Measurements from ENCODE around the gene LCMT1. TPM values are rescaled to one million over a fixed set of nuclear protein-coding genes. Genes with fewer than 3 reads are reported as not detected.
"Not testable (repeated sequence)": the region's sequence is repeated elsewhere in the genome, so short reads cannot be mapped to it uniquely, and the experiment has no call there.

LCMT1 gene
- 47.3 TPM for polyA plus RNA-seq (2013, experiment 1 of 2)
- polyA plus RNA-seq (2013, experiment 2 of 2): 47.3 TPM

DNA sequence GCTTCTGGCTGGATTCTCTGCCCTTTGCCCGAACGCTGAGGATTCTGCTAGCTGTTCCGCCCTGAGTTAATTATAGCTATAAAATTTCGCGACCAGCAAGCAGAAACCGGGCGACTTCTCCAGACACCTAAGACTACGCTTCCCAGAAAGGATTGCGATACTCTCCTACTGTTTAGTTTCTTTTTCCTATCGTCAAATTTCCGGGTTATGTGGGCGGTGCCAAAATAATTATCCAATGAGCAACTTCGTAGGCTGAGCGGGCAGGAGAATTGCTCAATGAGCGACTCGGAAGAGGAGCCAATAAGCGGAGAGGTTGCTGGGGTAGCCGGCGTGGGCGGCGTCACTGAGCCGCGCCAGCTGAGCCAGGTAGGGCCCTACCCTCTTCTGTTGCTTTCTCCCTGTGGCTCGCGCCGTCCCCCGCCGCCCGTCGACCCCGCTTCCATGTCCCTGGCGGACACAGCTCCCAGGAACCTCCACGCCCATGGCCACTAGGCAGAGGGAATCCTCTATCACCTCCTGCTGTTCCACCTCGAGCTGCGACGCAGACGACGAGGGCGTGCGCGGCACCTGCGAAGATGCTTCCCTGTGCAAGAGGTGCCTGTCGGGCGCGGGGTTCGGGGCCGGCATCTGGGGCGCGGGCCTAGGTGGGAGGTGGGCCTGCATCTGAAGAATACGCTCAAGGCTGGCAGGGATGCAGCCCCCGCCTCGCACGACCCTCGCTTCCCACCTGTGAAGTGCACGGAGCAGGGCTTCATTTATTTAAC lies at the start of gene LCMT1:
LCMT1 (plus strand) TSS at position 340 of the 764 bp plus-strand sequence; CDS start at position 482, 142 bp downstream.
- H3K4me3 ChIP-seq (ENCODE audit: extremely low read depth, insufficient read depth, low read length, poor library complexity, severe bottlenecking): peak within 1 kb of the TSS; percentile 92
- no peaks in the 10 kb centered on the region for H3K9me3 ChIP-seq (ENCODE audit: control insufficient read depth, low read length)
- WGBS, 2 experiments (ENCODE audit: insufficient coverage in 2 of 2): 0 to 1% methylated on average over 54 to 55 of the region's 55 CpGs
- peak within 1 kb of the TSS; percentile 83 for H3K27ac ChIP-seq (ENCODE audit: low read depth, low read length, severe bottlenecking)
- H3K4me1 ChIP-seq (ENCODE audit: control insufficient read depth, insufficient read depth, low read length, poor library complexity, severe bottlenecking): peaks cover 14% of the 10 kb centered on the region
- H3K36me3 ChIP-seq (ENCODE audit: control insufficient read depth, insufficient read depth, low read length): peaks cover 20% of the 10 kb centered on the region

DNA sequence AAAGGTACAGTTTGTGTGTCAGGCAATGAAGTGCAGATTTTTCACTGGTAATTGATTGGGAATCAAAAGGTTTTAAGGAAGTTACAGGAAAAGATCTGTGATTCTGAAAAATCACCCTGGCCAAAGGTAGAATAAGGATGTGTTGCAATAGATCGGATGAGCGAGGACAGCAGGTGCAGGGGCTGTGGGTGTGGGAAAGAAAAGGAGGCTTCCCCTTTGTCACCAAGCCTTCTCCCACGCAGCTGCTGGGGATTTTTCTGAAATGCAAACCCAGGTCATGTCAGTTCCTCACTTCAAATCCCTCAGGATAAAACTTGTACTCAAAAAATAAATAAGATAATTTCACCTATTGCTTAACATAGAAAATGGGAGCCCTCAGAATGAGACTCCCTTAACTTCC lies 48.4 kb upstream of the LCMT1 start:
- Histone ChIP-seq H3K4me1 (ENCODE audit: control insufficient read depth, insufficient read depth, low read length, poor library complexity, severe bottlenecking) (no peaks in the 10 kb centered on the region), H3K36me3 (ENCODE audit: control insufficient read depth, insufficient read depth, low read length) (no peaks in the 10 kb centered on the region), H3K9me3 (ENCODE audit: control insufficient read depth, low read length) (no peaks in the 10 kb centered on the region), H3K4me3 (ENCODE audit: extremely low read depth, insufficient read depth, low read length, poor library complexity, severe bottlenecking) (no peak overlapping the region), H3K27ac (ENCODE audit: low read depth, low read length, severe bottlenecking) (no peak overlapping the region)
- 93 to 100% methylated on average over 2 of the region's 3 CpGs for WGBS, 2 experiments (ENCODE audit: insufficient coverage in 2 of 2)

DNA sequence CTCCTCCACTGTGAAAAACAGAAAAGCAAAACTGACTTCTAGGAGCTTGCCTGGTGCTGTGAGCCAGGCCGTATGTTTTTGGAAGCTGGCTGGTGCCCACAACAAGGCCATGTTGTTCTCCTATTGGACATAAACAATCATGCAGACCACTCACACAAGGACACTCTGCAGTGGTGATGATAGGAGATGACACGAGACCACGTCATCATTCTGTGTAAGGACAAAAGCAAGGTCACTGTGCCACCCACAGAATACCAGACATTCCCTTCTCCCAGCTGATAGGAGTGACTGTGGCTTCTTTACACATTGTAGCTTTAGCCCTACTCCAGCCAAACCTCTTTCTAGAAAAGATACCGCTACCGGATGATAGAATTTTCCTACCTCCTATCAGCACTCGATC lies 47.7 kb upstream of the LCMT1 start:
- Histone ChIP-seq H3K4me1 (ENCODE audit: control insufficient read depth, insufficient read depth, low read length, poor library complexity, severe bottlenecking) (no peaks in the 10 kb centered on the region), H3K36me3 (ENCODE audit: control insufficient read depth, insufficient read depth, low read length) (no peaks in the 10 kb centered on the region), H3K4me3 (ENCODE audit: extremely low read depth, insufficient read depth, low read length, poor library complexity, severe bottlenecking) (no peak overlapping the region), H3K9me3 (ENCODE audit: control insufficient read depth, low read length) (no peaks in the 10 kb centered on the region), H3K27ac (ENCODE audit: low read depth, low read length, severe bottlenecking) (no peak overlapping the region)
- 77 to 95% methylated on average over 3 to 5 of the region's 6 CpGs for WGBS, 2 experiments (ENCODE audit: insufficient coverage in 2 of 2)

DNA sequence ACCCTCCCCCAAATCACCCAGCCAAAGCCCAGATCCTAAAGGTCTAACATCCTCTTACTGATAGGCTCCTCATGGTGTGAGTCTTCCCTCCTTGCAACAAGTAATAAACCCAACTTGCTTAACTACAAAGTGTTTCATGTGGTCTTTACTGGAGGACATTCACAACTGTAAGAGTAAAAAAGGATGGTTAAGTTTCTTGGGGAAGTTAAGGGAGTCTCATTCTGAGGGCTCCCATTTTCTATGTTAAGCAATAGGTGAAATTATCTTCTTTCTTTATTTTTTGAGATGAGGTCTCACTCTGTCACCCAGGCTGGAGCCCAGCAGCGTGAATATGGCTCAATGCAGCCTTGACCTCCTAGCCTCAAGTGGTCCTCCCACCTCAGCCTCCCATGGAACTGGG lies 47.3 kb upstream of the LCMT1 start:
- H3K36me3 ChIP-seq (ENCODE audit: control insufficient read depth, insufficient read depth, low read length); H3K4me1 ChIP-seq (ENCODE audit: control insufficient read depth, insufficient read depth, low read length, poor library complexity, severe bottlenecking); H3K9me3 ChIP-seq (ENCODE audit: control insufficient read depth, low read length); H3K27ac ChIP-seq (ENCODE audit: low read depth, low read length, severe bottlenecking); H3K4me3 ChIP-seq (ENCODE audit: extremely low read depth, insufficient read depth, low read length, poor library complexity, severe bottlenecking): not testable (repeated sequence)
- WGBS, 2 experiments (ENCODE audit: insufficient coverage in 2 of 2): 80% methylated on average over 1 of the region's 1 CpG; no CpG with 5 or more reads in 1 of the 2 experiments

DNA sequence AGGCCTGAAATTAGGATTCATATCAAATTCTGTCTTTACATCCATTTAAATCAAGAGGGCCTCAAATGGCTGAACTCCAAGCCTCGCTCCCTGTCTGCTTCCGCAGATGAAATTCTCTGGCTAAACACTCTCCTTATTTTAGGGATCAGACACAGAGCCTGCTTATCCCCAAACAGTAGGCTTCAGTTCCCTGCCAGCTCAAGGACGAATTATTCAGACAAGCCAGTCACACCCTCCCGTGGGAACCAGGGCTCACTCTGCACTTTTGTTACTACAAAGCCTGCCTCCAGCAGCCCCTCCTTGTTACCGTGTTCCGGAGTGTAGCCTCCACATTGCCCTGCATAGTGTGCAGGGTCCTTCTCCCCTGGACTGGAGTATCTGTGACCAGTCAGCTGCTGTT lies 46.6 kb upstream of the LCMT1 start:
- Histone ChIP-seq H3K4me3 (ENCODE audit: extremely low read depth, insufficient read depth, low read length, poor library complexity, severe bottlenecking) (no peak overlapping the region), H3K36me3 (ENCODE audit: control insufficient read depth, insufficient read depth, low read length) (no peaks in the 10 kb centered on the region), H3K27ac (ENCODE audit: low read depth, low read length, severe bottlenecking) (peak overlapping the region; percentile 49), H3K9me3 (ENCODE audit: control insufficient read depth, low read length) (no peaks in the 10 kb centered on the region), H3K4me1 (ENCODE audit: control insufficient read depth, insufficient read depth, low read length, poor library complexity, severe bottlenecking) (no peaks in the 10 kb centered on the region)
- WGBS, 2 experiments (ENCODE audit: insufficient coverage in 2 of 2): 76 to 77% methylated on average over 6 of the region's 6 CpGs

DNA sequence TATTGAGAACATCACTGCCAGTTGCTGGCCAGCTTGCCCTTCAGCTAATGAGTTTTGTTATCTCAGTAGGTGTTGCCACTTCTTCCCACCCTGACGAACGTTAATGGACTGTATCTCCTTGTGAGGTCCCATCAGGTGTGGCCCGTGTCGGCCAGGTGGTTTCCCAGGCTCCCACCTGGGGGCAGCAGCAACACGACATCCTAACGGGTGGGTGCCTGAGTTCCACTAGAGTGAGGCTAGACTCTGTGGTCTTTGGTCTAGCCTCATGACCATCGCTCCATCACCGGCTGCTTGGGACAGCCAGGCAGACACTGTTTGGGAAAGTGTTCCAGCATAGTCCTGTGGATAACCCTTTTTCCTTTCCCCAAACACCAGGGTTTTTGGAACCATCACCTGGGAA lies 45.6 kb upstream of the LCMT1 start:
- H3K27ac ChIP-seq (ENCODE audit: low read depth, low read length, severe bottlenecking): no peak overlapping the region
- 87 to 95% methylated on average over 8 of the region's 8 CpGs for WGBS, 2 experiments (ENCODE audit: insufficient coverage in 2 of 2)
- no peak overlapping the region for H3K4me3 ChIP-seq (ENCODE audit: extremely low read depth, insufficient read depth, low read length, poor library complexity, severe bottlenecking)
- no peaks in the 10 kb centered on the region for H3K9me3 ChIP-seq (ENCODE audit: control insufficient read depth, low read length)
- no peaks in the 10 kb centered on the region for H3K36me3 ChIP-seq (ENCODE audit: control insufficient read depth, insufficient read depth, low read length)
- H3K4me1 ChIP-seq (ENCODE audit: control insufficient read depth, insufficient read depth, low read length, poor library complexity, severe bottlenecking): no peaks in the 10 kb centered on the region

DNA sequence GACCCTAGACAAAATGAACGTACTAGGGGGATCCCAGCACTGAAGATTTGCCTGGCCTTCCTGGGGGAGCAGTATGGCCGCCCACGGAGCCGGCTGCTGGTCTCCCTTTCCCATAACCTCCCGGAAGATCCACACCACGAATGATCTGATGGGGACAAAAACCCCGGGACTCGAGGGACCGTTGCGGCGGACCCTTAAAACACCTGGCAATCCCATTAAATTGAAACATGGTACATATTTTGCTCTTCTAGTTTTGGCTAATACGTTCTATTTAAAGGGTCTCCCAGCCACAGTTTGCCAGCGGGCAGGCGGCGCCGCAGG lies 45.2 kb upstream of the LCMT1 start:
- no peak overlapping the region for H3K27ac ChIP-seq (ENCODE audit: low read depth, low read length, severe bottlenecking)
- H3K4me3 ChIP-seq (ENCODE audit: extremely low read depth, insufficient read depth, low read length, poor library complexity, severe bottlenecking): peak overlapping the region; percentile 48
- H3K4me1 ChIP-seq (ENCODE audit: control insufficient read depth, insufficient read depth, low read length, poor library complexity, severe bottlenecking): no peaks in the 10 kb centered on the region
- no peaks in the 10 kb centered on the region for H3K9me3 ChIP-seq (ENCODE audit: control insufficient read depth, low read length)
- WGBS, 2 experiments (ENCODE audit: insufficient coverage in 2 of 2): 62 to 66% methylated on average over 6 to 14 of the region's 16 CpGs
- no peaks in the 10 kb centered on the region for H3K36me3 ChIP-seq (ENCODE audit: control insufficient read depth, insufficient read depth, low read length)

DNA sequence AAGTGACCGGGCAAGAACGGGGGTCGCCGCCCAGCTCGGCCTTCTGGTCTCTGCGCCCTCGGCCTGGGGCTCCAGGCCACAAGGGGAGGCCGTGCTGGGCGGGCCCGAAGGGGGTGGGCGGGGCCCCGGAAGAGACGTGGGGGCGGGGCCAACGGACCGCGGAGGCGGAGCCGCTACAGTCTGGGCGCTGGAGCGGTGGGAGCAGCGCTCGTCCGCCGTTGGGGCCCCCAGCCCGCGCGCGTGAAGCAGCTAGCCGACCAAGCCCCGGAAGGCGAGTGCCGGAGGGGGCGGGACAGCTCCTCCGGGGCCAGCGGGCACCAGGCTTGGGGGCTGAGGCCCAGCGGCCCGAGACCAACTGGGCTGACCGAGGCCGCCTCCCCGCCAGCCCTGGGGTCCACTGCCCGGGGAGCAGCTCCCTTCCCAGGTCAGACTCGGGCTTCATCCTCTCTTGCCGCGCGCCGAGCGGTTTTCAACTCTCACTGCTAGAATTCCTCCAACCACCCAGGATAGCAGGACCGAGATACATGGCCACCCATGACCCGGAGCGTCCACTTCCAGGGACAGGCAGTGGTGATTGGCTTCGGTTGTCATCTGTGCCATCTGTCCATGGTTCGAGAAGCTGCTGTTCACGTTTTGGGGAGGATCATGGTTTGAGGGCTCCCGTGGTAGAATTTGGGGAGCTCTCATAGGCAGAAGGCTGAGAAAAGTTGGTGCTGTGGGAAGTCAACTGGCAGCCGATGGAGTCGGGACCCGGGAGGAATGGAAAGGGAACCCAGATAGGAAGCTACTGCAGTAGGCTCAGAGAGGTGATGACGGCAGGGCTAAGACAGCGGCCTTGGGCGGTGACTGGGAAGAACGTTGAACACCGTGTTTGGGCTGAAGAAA lies 44.6 kb upstream of the LCMT1 start:
- Histone ChIP-seq H3K4me1 (ENCODE audit: control insufficient read depth, insufficient read depth, low read length, poor library complexity, severe bottlenecking) (no peaks in the 10 kb centered on the region), H3K27ac (ENCODE audit: low read depth, low read length, severe bottlenecking) (peak overlapping the region; percentile 36), H3K36me3 (ENCODE audit: control insufficient read depth, insufficient read depth, low read length) (no peaks in the 10 kb centered on the region), H3K9me3 (ENCODE audit: control insufficient read depth, low read length) (no peaks in the 10 kb centered on the region), H3K4me3 (ENCODE audit: extremely low read depth, insufficient read depth, low read length, poor library complexity, severe bottlenecking) (peak overlapping the region; percentile 48)
- WGBS, 2 experiments (ENCODE audit: insufficient coverage in 2 of 2): 8 to 12% methylated on average over 49 to 54 of the region's 63 CpGs

DNA sequence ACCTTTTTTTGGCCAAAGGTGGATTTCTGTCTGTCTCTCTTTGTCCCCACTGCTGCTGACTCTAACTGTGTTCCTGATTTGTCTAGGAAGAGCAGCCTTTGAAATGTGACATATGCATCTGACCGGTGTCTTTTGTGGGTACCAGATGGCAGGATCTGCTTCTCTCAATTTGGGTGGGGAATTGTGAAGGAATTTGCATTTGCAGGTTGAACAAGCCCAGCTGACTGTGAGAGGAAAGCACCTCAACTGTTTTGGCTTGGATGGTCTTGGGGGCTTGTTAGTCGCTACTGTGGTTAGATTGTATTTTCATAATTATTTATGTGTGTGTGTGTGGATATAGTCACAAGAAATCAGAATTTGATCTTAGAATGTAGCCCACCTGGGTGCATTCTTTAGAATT lies 37.7 kb upstream of the LCMT1 start:
- 90 to 96% methylated on average over 2 of the region's 2 CpGs for WGBS, 2 experiments (ENCODE audit: insufficient coverage in 2 of 2)
- Histone ChIP-seq H3K27ac (ENCODE audit: low read depth, low read length, severe bottlenecking) (no peak overlapping the region), H3K9me3 (ENCODE audit: control insufficient read depth, low read length) (peaks cover 6% of the 10 kb centered on the region), H3K4me1 (ENCODE audit: control insufficient read depth, insufficient read depth, low read length, poor library complexity, severe bottlenecking) (no peaks in the 10 kb centered on the region), H3K36me3 (ENCODE audit: control insufficient read depth, insufficient read depth, low read length) (no peaks in the 10 kb centered on the region), H3K4me3 (ENCODE audit: extremely low read depth, insufficient read depth, low read length, poor library complexity, severe bottlenecking) (no peak overlapping the region)

DNA sequence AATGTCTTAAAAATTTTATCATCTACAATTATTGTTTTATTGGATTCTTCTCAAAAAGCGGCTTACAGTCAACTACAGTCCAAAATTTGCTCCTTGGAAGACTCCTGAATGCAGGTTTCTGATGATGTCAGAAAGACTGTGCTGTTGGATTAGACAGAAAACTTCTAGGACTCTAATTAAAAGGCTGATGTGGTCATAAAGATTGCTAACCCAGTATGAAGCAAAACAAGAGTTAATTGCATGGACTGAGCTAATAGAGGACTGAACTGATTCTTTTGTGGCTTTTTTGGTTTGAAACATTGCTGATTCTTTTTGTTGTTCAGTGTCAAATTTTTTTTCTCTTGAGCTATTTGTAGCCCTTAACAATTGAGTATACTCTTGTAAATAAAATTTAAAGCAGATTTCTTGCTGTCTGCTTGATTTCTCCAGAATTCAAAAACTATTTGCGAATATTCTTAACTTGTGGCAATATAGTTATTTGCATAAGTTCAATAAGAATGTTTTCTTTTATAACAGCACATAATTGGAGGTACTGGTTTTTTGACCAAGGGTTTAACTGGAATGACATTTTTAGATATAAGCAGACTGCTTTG lies 33.1 kb upstream of the LCMT1 start:
- Histone ChIP-seq H3K4me1 (ENCODE audit: control insufficient read depth, insufficient read depth, low read length, poor library complexity, severe bottlenecking) (no peaks in the 10 kb centered on the region), H3K36me3 (ENCODE audit: control insufficient read depth, insufficient read depth, low read length) (no peaks in the 10 kb centered on the region), H3K4me3 (ENCODE audit: extremely low read depth, insufficient read depth, low read length, poor library complexity, severe bottlenecking) (no peak overlapping the region), H3K27ac (ENCODE audit: low read depth, low read length, severe bottlenecking) (no peak overlapping the region), H3K9me3 (ENCODE audit: control insufficient read depth, low read length) (peaks cover 8% of the 10 kb centered on the region)
- no CpG with 5 or more reads among the region's 2 CpGs for WGBS, 2 experiments (ENCODE audit: insufficient coverage in 2 of 2)

Measured in mesodermal cell (in vitro differentiated cells).